HFFc6 (cell line): ENCODE measurements around the gene PLCB3. TPM values are rescaled to one million over a fixed set of nuclear protein-coding genes. Genes with fewer than 3 reads are reported as not detected.

Experiments
- DNase-seq: peaks from one replicate; pipeline ENCODE4 v3.0.0-alpha.2; 2018
- H3K27ac Mint-ChIP-seq: 2 replicates; pipeline ENCODE4 v1.8.0; 2020; ENCODE audit warnings: mild to moderate bottlenecking, mixed read lengths
- H3K27me3 Mint-ChIP-seq: 2 replicates; pipeline ENCODE4 v1.8.0; 2021; ENCODE audit warnings: mild to moderate bottlenecking, moderate library complexity, mixed read lengths; ENCODE audit not compliant: insufficient read depth
- H3K36me3 Mint-ChIP-seq: 2 replicates; pipeline ENCODE4 v1.8.0; 2021; ENCODE audit warnings: low read depth, mixed read lengths
- H3K4me1 Mint-ChIP-seq: 2 replicates; pipeline ENCODE4 v1.8.0; 2020; ENCODE audit warnings: low read depth, mixed read lengths
- H3K4me3 Mint-ChIP-seq: 2 replicates; pipeline ENCODE4 v1.8.0; 2020; ENCODE audit warnings: mild to moderate bottlenecking, moderate library complexity, mixed read lengths
- H3K9me3 Mint-ChIP-seq: 2 replicates; pipeline ENCODE4 v1.8.0; 2020; ENCODE audit warnings: mild to moderate bottlenecking, mixed read lengths
- total RNA-seq, 6 experiments: library from RNA; stranded (reverse); fragmentation: NEBNext Ultra II Directional; extraction: Animal tissue kit (Norgen Biotek cat#: 25700); gene quantifications; 2 replicates in 1 of 6; 3 replicates in 5 of 6; pipeline ENCODE4 v1.2.3, GENCODE V29; 2021
- TF ChIP-seq, protein P1 (sequence below): fragments of 200-600 bp; sonication (generic); IDR thresholded peaks from 2 replicates; pipeline ENCODE4 v1.5.0; 2021; ENCODE audit warnings: antibody characterized with exemption, mild to moderate bottlenecking

Gene PLCB3
- total RNA-seq, 6 experiments from 2014 or later, result 48.1 to 58.0 (median 51.8) TPM

DNA sequence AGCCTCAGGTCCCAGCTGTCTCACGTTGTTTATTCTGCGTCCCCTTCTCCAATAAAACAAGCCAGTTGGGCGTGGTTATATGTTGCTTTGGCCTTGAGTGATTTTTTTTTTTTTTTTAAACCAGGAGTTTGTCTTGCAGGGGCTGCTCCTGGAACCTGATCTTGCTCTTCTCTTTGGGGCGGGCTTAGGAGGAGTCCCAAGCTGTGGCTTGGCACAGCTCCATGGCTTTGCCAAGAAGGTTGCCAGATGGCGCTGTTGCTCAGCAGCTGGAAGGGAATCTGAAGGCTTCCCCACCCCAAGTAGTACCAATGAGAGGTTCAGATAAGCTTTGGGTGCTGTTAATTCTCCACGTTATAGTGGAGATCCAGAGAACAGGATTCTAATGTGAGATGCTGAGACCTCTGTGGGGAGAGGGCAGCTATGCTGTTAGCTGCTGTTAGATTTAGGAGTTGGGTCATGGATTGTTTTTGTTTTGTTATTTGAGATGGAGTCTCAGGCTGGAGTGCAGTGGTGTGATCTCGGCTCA, 46.8 kb upstream of the PLCB3 start:
- Mint-ChIP-seq H3K4me3 (no peak overlapping the region), H3K4me1 (peaks cover 31% of the 10 kb centered on the region), H3K27me3 (peaks cover 2% of the 10 kb centered on the region; the same call in 1 of the 2 replicates), H3K27ac (peak overlapping the region; percentile 71), H3K36me3 (peaks cover 29% of the 10 kb centered on the region), H3K9me3 (no peaks in the 10 kb centered on the region)
- peak; percentile 85 for DNase-seq
- TF ChIP-seq, protein P1, sequence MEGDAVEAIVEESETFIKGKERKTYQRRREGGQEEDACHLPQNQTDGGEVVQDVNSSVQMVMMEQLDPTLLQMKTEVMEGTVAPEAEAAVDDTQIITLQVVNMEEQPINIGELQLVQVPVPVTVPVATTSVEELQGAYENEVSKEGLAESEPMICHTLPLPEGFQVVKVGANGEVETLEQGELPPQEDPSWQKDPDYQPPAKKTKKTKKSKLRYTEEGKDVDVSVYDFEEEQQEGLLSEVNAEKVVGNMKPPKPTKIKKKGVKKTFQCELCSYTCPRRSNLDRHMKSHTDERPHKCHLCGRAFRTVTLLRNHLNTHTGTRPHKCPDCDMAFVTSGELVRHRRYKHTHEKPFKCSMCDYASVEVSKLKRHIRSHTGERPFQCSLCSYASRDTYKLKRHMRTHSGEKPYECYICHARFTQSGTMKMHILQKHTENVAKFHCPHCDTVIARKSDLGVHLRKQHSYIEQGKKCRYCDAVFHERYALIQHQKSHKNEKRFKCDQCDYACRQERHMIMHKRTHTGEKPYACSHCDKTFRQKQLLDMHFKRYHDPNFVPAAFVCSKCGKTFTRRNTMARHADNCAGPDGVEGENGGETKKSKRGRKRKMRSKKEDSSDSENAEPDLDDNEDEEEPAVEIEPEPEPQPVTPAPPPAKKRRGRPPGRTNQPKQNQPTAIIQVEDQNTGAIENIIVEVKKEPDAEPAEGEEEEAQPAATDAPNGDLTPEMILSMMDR, result peak; percentile 83

DNA sequence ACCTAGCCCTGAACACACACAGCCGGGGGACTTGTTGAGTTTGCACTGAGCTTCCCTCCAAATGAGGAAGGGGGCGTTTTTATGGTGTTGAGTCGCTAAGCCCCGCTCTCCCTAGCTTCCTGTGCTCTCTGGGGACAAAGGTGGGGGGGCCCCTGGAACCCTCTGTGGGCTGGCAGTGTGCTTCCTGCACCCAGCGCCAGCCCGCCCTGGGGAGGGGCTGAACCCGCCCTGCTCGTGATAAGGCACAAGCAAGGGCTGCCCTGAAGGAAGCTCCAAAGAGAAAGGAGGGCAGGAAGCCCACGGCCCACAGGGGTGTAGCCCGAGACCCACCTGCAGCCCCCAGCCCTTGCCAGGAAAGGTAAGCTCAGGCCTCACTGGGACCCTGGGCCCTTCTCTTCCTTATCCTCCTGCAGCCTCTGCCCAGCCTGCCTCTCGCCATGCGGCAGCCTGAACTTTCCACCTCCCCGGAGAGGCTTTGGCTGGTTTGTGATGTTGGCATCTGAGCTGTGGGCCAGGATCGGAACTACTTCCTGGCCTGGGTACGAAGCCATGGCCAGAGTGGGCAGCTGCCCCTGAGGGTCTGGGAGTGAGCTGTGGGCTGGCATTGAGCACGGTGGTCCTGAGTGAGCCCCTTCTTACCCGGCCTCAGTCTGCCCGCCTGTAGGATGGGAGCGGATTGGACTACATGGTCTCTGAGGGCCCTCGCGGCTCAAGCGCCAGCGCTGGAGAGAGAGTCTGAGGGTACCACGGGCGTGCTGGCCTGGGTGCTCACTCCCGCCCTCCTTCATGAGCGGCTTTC, 44.7 kb upstream of the PLCB3 start, which contains the start of gene FERMT3:
TSS of gene FERMT3 (plus strand) at position 265 of the 799 bp plus-strand sequence. CDS start 644 bp downstream, outside the sequence.
- Mint-ChIP-seq H3K4me1 (peaks cover 27% of the 10 kb centered on the region), H3K9me3 (no peaks in the 10 kb centered on the region), H3K4me3 (peak within 1 kb of the TSS; percentile 34; the same call in 1 of the 2 replicates), H3K27ac (peak within 1 kb of the TSS; percentile 87), H3K27me3 (peaks cover 2% of the 10 kb centered on the region; the same call in 1 of the 2 replicates), H3K36me3 (peaks cover 20% of the 10 kb centered on the region)
- no peak for DNase-seq
- TF ChIP-seq, protein P1, result no peak

- Mint-ChIP-seq H3K4me1 (peaks cover 22% of the 10 kb centered on the region), H3K27me3 (peaks cover 2% of the 10 kb centered on the region), H3K4me3 (peak overlapping the region; percentile 34), H3K36me3 (peaks cover 16% of the 10 kb centered on the region), H3K27ac (peak overlapping the region; percentile 87), H3K9me3 (no peaks in the 10 kb centered on the region)
- DNase-seq, result peak; percentile 73
- TF ChIP-seq, protein P1, result no peak
These were observed 43.9 kb upstream of the PLCB3 start for GRCh38 chr11:64207256-64208085.

DNA sequence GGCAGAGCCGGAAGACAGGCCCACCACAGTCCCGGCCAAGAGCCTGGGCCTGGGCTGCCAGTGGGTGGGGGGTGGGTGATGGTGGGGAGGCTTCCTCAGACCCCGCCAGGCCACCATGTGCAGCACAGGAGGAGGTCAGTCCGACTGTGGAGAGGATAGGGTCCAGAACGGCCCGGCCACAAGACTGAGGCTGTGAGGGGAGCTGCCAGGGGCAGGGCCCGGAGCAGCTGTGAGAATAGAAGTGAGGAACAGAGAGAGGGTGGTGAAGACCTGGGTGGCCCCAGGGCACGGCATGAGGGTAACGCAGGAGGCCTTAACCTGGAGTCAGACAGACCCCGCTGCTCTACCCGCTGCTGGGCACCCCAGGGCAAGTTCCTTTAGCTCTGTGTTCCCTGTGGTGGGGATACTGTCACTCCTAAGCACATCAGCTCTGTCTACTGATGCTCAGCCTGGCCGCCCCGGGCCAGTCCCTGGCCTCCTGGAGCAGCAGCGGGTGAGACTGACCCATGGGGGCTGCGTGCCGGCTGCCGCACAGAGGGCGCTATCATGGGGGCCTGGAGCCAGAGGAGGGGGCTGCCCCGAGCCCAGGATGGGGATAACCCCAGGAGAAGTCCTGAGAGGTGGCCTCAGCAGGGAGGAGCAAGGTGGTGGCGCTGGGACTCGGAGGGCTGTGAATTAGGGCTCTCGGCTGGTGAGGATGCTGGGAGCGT, 43.1 kb upstream of the PLCB3 start:
- TF ChIP-seq, protein P1, result no peak
- peak overlapping the region; percentile 87 for H3K27ac Mint-ChIP-seq
- no peaks in the 10 kb centered on the region for H3K9me3 Mint-ChIP-seq
- peaks cover 22% of the 10 kb centered on the region for H3K4me1 Mint-ChIP-seq
- no peak for DNase-seq
- no peak overlapping the region; the same call in 1 of the 2 replicates for H3K4me3 Mint-ChIP-seq
- peaks cover 2% of the 10 kb centered on the region for H3K27me3 Mint-ChIP-seq
- H3K36me3 Mint-ChIP-seq, result peaks cover 16% of the 10 kb centered on the region
